Esophagus muscularis mucosa (tissue), 4 donors: ENCODE data around the gene TLK1.

ENCODE experiments used
- CTCF ChIP-seq, 3 experiments: fragments of 200-600 bp in 2 of 3; fragments of 450-650 bp in 1 of 3; sonication (generic) in 2 of 3; IDR thresholded peaks; one replicate each; pipeline ENCODE4 v1.5.1; 2017 to 2019; ENCODE audit warnings: antibody characterized with exemption in 3 of 3, mild to moderate bottlenecking in 2 of 3, moderate library complexity in 1 of 3
- EP300 ChIP-seq: sonication (generic); formaldehyde crosslinking; IDR thresholded peaks from one replicate; pipeline ENCODE4 v1.6.1; 2017; ENCODE audit warnings: antibody characterized with exemption
- POLR2A ChIP-seq: fragments of 450-650 bp; IDR thresholded peaks from one replicate; pipeline ENCODE4 v1.6.1; 2017; ENCODE audit warnings: antibody characterized with exemption, moderate library complexity, mild to moderate bottlenecking, low read depth
- POLR2AphosphoS5 ChIP-seq, 2 donors: sonication (generic); formaldehyde crosslinking; IDR thresholded peaks; one replicate each; pipeline ENCODE4 v1.6.1; 2017; ENCODE audit warnings: antibody characterized with exemption in 2 of 2

- TF ChIP-seq CTCF (IDR thresholded peaks at IDR 0.05) (no peak), EP300 (no peak), POLR2A (no peak), POLR2AphosphoS5 (IDR thresholded peaks at IDR 0.05) (no peak)
Measured at GRCh38 chr2:171095014-171095582, 65.6 kb downstream of the TLK1 start.
